GM19397 (cell line): ENCODE results near the gene KCNJ11.
"Not testable (repeated sequence)": the region's sequence is repeated elsewhere in the genome, so short reads cannot be mapped to it uniquely, and the experiment has no call there.

Experiments
- ATAC-seq: cut with Tn5 transposase; IDR thresholded peaks from one replicate; pipeline ENCODE4 v1.9.1; 2021; ENCODE audit warnings: mild to moderate bottlenecking, moderate library complexity; ENCODE audit not compliant: unreplicated experiment

The KCNJ11 gene

DNA sequence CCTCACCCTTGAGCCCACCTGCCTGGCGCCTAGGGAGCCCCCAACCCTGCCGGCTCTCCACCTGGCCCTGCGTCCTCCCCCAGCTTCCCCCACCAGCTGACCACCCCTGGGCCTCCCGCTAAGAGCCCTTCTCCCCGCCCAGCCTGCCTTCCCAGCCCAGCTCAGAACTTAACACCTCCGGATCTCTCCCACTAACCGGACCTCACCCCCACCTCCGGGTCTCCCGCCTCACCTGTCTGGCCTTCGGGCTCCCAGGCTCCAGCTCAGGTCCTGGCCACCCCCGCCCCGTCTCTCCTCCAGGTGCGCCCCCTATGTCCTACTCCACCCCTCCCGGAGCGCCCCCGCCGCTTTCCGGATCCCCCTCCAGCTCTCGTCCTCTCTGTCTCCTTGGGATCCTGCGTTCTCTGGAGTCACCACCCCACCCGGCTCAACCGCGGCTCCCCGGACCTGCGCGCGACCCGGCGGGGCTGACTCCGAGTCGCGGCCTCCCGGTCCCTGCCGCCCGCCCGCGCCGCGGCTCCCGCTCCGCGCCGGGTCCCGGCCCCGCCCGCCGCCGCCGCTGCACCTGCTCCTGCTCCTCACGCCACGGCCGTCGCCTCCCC, at the start of gene KCNJ11:
TSS of gene KCNJ11 (minus strand) at position 51 of the 602 bp plus-strand sequence. CDS start 568 bp downstream, outside the sequence.
- ATAC-seq, result peak; percentile 45

DNA sequence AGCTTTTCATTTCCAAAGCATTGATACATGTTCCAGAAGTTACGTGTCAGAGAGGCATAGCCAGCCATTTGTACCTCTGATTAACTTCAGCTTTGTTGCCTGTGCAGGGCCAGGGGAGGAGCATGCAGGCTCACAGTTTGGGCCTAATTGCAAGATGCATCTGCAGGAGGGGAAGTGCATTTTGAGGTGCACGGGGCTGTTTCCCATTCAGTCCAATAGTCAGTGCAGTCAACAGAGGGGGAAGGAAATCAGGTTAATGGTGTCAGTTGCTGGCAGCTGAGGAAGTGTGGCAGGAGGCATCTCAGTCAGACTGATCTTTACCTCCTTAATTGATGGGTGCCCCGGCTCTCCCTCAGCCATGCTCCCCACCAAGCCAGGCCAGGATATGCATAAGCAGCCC, 48.9 kb upstream of the KCNJ11 start:
- no peak for ATAC-seq

DNA sequence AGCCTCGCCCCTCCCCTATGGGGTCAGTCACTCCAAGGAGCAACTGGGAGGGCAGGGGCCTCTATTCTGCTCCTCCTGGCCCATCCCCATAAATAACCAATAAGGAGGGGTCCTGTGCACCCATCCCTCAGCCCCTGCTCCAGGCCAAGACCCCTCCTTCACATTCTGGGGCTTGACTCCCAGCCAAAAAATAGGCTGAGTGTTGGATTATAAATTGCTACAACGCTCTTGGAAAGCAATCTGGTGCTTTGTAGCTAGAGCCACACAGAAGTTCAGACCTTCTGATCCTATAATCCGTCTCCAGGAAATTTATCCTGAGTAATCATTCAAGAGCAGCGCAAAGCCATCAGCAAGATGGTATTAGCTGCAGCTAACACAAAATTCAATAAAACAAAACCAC, 45.6 kb upstream of the KCNJ11 start:
- ATAC-seq, result no peak

DNA sequence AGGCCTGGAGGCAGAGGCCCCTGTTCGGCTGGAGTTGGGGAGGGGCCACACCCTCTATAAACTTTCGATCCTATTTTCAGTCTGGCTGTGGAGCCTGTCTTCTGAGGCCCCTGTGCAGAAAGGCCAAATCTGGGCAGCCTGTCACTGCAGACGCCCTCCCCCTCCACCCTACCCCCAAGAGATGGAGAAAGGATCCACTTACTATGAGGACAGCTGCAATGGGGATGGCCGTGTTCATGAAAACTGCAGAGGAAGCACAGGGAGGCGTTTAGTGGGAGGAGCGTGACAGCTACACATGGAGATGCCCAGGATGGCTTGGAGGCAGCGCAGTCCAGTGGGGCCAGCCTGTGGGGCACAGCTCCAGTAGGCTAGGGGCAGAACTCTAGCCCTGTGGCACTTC, 43.5 kb upstream of the KCNJ11 start:
- no peak for ATAC-seq

DNA sequence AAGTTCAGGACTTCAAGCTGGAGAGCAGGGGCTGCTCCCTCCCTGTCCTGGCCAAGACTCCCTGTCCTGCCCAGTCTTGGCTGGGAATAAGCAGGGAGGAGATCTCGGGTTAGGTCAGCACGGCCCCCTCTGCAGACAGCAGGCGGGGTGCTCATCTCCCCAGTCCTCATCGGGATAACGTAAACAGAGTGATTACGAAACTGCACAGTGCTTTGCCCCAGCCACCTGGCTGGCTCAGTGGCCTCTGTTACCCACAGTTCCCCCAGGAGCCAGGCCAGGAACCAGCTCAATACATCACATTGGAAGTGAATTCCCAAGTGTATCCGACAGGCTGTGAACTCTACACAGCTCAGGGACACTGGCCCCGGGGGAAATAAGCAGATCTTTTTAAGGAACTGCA, 42.7 kb upstream of the KCNJ11 start:
- ATAC-seq, result no peak

DNA sequence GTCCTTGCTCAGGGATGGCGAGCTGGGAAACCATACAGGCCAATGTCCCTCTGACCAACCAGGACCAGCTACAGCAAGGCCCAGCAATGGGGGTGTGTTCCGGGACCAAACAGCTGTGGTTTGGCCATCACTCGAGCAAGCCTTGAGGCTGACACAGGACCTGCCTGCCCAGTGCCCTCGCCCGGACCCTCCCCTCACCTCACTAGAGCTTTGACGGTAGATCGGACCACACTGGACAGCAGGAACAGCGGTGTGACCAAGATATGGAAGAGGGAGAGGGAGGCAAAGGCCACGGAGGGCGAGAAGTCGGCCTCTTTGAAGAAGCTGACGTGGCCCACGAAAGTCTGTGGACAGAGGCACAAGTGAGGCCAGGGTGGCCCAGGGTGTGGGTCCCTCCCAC, 42.2 kb upstream of the KCNJ11 start:
- ATAC-seq, result no peak

DNA sequence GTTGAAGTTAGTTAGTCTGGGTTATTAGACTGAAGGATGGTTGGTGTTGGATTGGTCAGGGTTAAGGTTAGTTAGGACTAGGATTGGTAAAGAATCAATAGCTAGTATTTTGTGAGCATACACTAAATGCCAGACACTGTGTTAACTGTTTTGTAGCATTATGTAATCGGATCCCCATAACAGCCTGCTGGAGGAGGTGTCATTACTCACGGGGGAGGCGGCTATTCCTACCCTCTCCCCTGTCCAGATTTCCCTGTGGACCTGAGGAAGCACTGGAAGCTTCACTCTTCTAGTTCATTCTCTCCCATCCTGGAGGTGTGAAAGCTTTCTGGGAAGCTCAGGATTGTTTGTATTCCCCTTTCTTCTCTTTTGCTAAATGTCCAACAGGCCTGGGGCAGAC, 40.5 kb upstream of the KCNJ11 start:
- no peak for ATAC-seq

DNA sequence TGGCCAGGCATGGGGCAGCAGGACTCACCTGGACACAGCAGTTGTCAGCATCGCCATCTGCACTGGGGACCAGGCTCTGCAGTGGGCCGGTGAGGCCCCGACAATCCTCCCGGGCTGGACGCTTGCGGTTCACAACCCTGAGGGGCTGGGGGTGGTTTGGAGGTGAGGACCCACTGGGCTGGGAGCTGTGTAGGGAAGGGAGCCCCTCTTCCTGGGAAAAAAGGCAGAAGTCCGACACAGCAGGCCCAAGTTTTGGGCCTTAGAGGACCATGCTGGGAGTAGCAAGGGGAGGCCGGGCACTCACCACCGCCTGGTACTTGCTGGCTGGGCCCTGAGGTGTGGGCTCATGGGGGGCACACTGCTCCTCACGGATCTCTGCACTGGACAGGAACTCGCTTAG, 39.8 kb upstream of the KCNJ11 start:
- ATAC-seq, result no peak

DNA sequence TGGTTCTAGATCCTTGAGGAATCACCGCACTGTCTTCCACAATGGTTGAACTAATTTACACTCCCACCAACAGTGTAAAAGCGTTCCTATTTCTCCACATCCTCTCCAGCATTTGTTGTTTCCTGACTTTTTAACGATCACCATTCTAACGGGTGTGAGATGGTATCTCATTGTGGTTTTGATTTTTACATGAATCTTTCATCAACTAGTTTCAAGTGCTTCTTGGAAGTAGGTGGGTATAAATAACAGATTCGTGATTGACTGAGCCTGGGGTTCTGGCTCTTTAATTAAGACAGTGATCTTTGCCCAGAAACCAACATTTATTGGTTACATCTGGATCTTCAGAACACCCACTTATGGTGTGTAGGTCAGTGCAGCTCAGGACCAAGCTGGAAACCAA, 37.8 kb upstream of the KCNJ11 start:
- not testable (repeated sequence) for ATAC-seq

GRCh38 chr11:17423533-17424310, 35.3 kb upstream of the KCNJ11 start:
- ATAC-seq, result no peak

DNA sequence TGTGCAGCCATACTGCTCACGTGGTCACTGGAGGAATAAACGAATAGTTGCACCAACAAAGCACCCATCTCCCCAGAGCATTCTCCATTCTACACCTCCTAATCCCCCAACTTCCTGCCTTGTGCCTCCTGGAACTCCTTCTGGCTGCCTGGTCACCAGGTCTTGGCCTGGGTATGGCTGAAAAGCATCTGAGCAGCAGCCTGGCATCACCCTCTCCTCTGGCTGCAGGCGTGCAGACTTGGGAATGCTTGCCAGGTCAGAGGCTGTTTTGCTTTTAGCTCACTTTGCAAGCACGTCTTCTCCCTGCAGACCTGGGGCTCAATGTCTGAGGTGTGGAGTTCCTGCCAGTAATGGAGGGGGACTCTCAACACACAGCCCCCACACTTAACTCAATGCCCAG, 33.3 kb upstream of the KCNJ11 start:
- no peak for ATAC-seq

GRCh38 chr11:17418444-17419081, 30.1 kb upstream of the KCNJ11 start:
- no peak for ATAC-seq

GRCh38 chr11:17416492-17416891, 28.0 kb upstream of the KCNJ11 start:
- ATAC-seq, result no peak

DNA sequence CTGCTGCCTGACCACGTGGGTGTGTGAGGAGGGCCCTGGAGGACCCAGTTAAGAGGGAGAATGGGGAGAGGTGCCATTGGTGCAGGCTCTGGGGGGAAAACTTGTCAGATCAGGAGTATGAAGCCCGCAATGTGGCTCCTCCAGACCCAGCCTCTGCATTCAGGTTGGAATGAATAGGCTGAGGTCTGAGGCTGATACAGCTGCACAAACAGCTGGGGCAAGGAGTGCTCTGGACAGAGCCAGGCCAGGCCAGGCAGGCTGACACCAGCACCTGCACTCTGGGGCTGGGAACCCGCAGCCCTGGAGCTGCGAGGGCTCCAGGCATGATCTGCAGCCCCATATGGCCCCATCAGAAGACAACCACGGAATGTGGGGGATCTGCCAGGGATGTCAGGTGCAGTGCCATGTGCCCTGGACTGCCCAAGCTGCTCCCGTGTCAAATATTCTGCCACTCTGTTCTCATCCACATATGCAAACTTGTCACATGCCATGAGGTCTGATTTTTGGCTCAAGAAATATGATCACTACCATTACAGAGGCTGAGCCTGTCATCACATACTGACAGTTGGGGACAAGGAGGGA, 27.2 kb upstream of the KCNJ11 start:
- no peak for ATAC-seq

DNA sequence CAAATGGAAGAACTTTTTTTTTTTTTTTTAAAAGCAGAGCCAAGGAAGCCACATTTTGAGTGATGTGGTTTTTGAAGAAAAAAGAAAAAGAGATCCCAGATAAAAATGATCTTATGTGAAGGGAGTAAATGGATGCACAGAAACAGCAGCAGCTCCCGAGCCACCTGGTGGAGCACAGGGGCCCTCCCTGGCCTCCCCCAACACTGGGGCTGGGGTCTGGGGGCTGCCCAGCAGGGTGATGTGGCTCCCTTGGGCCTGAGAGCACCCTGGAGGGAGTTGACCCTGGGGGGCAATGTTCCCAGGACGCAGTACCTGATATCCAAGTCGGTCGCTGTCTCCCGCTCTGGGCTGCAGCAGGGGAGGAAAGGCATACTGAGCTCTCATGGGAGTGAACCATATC, 26.5 kb upstream of the KCNJ11 start:
- no peak for ATAC-seq

- ATAC-seq, result no peak
Measured at GRCh38 chr11:17414317-17414737, 25.9 kb upstream of the KCNJ11 start.

DNA sequence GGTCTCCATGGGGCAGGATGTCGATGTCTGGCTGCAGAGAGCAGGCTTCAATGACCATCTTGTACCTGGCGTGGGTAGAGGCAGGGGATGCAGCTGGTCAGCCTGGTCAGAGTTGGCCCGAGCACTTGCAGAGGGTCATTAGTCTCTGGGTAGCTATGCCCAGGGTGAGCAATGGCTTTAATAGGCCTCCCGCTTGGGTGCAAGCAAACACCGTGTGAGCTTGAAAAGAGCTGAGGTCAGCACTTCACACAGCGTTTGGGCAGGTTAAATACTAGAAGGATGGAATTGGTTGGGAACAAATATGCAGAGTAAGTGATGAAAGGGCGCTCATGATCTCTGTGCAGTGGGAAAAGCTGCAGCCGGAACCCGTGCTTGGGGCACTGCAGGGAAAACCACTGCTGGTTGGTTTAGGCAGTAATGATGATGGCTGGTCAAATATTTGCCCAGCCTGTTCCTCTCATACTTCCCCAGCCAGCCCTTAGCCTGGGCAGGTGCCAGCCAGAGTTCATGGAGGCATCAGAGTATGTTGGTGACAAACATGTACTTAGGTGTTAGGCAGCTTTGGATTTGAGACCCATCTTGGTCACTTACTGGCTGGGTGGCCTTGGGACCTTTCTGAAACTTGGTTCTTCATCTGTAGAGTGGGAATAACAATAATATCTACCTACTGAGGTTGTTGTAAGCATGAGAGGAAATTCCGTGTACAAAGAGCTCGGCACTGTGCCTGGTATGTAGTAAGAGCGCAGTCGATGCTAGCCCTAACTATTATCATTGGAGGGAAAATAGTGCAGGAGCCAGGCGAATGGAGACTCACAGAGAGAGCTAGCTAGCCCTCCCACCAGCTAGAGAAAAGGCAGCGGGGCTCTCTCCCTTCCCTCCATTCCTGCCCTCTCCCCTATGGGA, 25.2 kb upstream of the KCNJ11 start:
- ATAC-seq, result no peak

- ATAC-seq, result no peak
Measured at GRCh38 chr11:17412488-17413180, 24.2 kb upstream of the KCNJ11 start.

GRCh38 chr11:17411418-17411817, 23.0 kb upstream of the KCNJ11 start:
- no peak for ATAC-seq
